HG03342 (cell line): ENCODE data around the gene ZFR.
"Not testable (repeated sequence)": the region's sequence is repeated elsewhere in the genome, so short reads cannot be mapped to it uniquely, and the experiment has no call there.

Experiments
- ATAC-seq: cut with Tn5 transposase; IDR thresholded peaks from one replicate; pipeline ENCODE4 v1.9.1; 2021; ENCODE audit warnings: mild to moderate bottlenecking, moderate library complexity; ENCODE audit not compliant: unreplicated experiment

Gene ZFR

DNA sequence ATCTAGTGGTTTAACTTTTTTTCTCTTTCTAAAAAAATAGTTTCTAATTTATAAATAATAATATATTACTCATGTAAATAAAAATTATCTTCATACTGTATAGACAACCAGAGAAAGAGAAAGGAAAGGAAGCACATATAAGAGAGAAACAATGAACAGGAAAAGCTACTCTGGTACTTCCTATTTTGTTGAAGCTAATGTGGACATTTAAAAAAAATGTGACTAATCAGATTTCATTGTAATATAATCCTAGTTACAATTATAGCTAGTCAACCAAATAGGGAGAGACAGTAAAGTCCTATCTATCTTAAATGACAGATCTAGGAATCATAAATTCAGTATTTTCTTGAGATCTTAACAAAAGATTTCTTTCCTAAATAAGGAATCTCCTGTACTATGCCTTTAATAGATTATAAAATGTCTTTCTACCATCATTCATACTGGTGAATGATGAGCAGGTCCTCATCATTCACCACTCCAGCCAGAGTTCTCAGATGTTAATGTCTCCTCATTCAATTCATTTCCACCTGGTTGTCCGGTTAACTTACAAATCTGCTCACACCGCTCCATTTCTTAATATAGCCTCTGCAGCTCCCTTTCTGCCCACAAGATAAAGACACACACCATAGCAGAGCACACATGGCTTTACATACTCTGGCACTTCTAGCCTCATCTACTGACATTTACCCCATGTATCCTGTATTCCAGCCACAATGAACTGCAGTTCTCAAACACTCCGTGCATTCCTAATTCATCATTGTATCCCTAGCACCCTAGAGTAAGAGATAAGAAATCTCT lies 30.9 kb downstream of the ZFR start:
- no peak for ATAC-seq

DNA sequence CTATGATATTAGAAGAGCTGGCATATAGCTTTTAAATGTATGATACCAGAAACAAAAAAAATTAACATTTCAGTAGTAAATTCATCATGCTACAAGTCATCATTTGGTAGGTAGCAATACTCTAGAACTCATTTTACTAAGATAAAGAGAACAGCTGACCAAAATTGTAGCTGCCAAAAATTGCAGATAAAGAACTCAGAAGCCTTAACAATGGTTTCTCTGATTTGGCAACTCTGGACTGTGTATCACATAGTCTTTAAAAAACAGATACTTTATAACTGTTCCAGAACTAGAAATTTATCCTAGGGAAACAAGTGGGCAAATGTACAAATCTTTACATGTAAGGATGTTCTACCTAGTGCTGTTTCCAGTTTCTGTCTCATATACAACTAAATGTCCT lies 33.9 kb downstream of the ZFR start:
- ATAC-seq: no peak

DNA sequence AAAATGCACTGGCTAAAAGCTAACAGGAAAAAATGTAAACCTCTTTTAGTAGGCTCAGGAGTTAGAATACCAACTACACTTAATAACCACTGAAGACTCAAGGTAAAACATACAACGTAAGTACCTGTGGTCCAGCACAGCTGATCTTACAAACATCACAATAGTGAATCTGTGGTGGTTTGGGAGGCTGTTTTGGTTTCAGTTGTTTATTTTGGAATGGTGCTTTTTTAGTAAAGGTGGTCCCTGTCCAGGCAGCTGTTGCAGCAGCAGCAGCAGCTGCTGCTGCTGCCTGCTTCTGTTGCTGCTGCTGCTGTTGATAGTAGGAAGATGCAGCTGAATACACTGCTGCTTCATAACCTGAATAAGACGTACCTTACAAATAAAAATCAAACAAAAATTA lies 37.9 kb downstream of the ZFR start:
- ATAC-seq: no peak

DNA sequence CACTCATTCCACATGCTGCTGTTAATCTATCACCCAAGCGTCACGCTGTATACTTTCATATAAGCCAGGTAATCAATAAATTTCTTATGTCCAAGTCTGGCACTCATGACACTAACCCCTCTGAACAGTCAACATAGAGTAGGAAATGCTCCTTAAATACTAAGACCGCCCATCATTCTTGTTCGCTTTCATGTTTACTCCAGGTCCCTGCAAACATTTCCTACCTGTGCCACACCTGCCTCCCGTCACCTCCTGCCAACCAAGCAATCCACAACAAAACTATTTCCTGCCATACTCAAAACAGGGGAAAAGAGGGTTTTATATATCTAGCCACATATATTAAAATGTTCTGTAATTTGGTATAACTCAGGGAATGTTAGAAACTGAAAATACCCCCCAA lies 39.0 kb downstream of the ZFR start:
- no peak for ATAC-seq

DNA sequence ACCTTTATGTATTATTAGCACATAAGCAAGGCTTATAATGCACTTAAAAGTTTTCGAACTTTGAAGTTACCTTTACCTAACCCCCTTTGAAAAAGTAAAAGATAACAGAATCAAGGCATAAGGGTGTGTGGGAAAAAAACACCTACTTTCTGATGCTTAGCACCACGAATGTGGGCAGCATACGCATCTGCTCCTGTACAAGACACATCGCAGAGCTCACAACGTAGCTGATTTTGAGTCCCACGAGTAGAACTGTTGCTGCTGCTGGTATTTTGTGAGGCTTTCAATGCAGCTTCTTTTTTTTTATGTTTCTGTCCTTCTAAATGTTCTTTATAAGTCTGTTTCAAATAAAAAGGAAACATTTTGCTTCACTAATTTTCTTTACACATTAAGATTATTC lies 40.8 kb downstream of the ZFR start:
- ATAC-seq: no peak

DNA sequence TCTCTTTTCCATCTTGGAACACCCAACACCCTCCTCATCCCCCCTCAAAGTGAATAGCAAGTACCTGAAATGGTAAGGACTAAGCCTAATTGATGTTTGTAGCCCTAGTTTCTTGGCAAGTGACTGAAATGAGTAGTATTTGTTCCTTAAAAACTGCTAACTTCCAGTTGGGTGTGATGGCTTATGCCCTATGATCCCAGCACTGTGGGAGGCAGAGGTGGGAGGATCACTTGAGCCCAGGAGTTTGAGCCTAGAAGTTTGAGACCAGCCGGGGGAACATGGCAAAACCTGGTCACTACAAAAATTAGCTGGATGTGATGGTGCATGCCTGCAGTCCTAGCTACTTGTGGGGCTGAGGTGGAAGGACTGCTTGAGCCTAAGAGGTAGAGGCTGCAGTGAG lies 44.1 kb downstream of the ZFR start:
- no peak for ATAC-seq

DNA sequence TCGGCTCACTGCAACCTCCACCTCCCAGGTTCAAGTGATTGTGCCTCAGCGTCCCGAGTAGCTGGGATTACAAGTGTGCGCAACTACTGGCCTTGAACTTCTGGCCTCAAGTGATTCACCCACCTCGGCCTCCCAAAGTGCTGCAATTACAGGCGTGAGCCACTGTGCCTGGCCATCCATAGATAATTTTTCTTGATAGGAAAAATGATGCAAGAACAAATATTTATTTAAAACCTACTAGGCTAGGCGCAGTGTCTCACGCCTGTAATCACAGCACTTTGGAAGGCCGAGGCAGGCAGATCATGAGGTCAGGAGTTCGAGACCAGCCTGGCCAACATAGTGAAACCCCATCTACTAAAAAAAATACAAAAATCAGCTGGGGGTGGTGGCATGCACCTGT lies 45.8 kb downstream of the ZFR start:
- ATAC-seq: not testable (repeated sequence)

DNA sequence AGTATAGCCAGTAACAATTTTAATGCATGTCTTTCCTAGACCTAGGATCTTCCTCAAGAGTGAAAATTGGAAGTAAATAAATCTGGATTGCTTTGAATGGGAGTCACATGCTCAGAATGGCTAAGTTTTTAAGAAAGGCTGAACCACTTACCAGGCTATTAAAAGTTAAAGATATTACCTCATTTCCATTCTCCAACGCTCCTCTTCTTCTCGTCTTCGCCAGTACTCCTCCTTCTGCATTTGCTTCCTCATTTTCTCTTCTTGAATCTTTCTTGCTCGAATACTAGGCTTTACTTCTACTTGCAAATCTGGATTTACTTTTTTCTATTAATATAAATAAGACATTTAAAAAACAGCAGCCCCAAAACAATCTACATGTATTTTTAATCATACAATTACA lies 49.6 kb downstream of the ZFR start:
- no peak for ATAC-seq

DNA sequence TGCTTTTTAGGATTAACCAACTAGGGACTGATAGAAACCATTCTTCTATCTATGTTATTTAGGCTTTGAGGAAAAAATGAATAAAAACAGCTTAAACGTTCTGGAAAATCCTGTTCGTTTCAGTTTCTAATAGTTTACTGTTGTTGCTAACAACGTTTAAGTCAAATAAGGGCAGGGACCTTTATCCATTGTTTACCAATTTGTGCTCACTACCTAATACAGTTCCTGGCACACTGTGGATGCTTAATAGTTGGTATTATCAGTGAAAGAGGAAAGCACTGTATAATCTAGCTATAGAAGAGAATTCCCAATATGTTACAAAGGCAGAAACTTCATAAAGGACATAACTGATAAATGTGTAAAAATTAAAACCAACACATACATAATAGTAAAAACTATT lies 52.5 kb downstream of the ZFR start:
- ATAC-seq: no peak

DNA sequence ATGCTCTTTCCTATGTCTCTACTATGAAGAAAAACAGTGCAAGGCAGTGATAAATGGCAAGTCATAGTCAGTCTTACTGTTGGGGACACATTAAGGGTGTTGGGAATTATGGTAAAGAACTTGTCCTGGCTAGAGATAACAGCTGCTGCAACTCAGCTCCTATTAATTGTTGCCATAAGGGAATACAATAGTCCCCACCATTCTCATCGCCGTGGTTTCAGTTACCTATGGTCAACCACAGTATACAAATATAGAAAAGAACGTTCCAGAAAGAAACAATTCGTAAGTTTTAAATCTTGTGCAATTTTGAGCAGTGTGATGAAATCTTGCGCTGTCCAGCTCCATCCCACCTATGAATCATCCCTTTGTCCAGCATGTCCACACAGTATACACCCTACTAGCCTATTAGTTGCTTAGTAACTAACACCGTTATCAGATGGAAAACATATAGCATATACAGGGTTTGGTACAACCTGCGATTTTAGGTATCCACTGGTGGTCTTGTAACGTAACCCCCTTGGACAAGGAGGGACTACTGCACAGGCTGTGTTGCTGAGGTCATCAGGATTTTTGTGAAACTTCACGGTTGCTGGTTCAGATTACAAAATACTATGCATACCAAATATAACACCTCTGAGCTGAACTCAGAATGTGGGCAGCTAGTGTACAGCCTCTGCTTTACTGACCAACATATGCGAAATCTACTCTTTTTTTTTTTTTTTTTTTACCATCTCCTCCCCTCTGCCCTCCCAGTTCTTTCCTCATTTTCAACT lies 53.5 kb downstream of the ZFR start:
- no peak for ATAC-seq

DNA sequence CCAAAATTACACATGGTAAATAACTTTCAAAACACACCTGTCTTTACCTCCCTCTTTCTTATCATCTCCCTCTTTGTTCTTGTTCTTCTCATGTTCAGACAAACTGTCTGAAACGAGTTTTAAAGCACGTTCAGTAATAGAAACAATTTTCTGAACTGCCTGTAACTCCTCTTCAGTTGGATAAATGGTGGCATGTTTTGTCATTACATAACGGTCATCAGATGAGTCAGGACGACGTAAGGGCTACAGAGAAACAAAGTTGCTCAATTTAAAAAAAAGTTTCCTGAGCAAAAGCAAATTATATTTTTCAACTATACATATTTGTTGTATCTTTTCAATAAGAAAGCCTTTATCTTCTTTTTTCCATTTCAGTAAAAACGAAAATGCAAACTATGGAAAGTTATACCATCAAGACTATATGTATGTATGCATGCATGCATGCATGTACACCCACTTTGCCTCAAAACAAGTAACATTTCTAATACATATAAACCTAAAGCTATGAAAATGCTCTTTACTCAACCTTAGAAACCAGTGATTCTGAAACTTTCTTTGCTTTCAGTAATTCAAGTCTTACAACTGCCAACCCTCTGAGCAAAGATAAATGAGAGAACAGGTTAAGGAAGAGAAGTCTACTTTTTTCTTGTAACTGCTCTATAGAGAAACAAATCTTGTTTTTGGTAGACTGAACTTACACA lies 56.0 kb downstream of the ZFR start:
- ATAC-seq: no peak

DNA sequence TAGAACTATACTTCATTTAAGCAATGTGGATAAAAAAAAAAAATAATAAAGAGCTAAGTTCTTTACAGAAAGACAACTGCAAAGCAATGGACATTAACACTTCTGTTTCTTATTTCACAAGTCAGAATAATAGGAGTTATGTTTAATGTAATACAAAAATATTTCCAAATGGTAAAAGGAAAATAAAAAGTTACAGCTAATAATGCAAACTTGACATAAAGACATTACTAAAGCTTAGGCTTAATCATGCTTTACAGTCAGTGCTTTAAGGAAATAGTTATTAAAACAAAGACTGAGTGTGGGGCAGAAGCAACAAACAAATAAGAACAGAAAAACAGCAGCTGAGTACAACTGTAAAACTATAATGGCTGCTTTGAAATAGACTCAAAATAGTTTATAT lies 56.7 kb downstream of the ZFR start:
- ATAC-seq: no peak

DNA sequence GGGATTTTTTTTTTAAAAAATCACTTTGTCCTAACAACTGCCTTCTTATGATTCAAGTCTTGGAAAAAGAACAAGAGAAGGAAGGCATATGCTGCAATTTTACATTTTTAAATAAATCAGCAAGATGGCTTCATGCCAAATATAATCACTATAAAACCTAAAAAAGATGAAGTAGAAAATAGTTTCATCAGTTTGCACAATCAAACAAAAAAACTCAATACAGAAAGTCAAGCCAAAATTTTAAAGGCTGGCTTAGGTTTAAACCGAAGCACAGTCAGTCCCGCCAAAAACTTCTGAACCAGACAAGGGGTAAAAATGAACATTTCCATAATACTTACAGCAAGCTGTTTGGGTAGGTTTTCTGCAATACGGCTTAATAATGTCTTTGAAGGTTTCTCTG lies 57.3 kb downstream of the ZFR start:
- ATAC-seq: no peak

DNA sequence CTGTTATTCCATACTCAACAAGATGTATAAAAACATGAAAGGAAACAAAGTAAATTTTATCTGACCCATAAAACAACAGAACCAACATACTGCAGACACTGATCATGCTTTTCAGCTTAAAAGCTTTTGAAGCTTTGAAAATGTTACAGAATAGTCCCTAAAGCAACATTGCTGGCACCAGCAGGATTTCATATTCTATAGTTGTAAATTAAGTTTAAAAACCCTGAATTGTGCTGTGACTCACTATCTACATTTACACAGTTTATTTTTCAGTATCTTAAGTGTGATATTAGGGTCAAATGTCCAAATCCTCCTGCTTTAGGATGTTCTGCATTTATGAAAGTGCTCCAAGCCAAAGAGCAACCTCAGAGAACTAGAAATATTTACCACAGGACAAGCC lies 59.9 kb downstream of the ZFR start:
- no peak for ATAC-seq

DNA sequence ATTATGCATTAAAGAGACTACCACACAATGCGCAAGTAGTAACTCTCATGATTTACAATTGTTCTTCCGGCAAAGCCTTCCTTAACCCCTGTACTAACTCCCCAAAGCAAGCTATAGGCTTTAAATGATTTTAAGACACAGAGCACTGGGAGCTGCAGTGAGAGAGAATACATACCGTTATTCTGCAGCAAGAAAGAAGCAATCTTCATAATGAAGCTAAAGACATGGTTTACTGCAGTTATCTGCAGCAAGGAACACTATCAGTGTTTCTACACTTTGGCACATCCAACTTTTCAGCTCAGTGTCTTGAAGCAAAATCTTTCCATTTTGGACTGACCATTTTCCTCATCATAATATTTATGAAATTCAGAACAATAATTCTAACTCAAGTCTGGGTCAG lies 61.0 kb downstream of the ZFR start:
- no peak for ATAC-seq

DNA sequence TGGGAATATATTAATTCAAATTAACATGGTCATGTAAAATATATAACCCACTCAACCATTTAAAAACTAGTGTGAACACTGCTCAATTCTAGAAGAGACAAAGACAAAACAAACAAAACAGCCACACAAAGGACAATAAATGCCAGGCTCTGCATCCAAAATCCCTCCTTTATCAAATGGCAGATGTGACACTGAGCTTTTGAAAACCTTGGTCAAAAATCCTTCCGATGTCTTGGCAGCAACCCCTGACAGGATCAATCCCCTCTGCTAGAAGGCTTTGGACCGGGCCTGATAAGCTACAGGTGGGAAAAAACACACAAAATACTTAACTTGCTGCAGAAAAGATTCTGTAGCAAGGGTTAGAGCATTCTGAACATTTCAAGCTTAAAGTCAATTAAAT lies 61.5 kb downstream of the ZFR start:
- ATAC-seq: no peak

DNA sequence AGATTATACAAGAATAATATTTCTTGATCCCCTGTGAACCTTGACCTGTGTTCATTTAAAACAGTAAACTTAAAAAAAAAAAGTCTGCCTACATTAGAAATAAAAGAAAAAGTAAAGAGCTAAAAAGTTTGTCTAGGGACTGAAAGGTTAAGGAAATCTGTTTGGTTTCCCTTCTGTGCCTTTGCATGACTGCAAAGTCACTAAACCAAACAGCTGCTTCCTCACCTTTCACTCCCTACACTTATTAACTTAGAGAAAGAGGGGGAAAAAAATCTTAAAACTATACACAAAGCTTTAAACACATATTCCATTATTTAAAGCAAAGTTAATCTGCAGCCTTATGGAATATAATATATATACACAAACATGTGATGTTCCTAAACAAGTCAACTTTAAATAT lies 65.1 kb downstream of the ZFR start:
- ATAC-seq: no peak

DNA sequence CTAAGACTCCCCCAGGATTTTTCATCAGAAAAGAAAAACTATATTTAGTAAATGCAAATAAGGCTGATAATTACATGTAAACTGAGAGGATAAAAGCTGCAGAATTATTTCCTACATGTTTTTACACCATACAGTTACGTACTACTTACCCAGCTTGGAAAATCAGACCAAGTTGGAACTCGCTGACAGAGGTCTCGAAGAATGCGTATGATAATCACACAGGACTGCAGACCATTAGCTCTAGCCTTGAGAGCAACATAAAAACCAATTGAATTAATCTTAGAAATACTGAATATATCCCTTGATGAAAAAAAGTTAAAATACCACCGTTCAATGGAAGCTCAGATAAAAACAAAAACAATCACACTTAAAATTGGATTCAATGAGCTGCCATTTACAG lies 65.6 kb downstream of the ZFR start:
- no peak for ATAC-seq

DNA sequence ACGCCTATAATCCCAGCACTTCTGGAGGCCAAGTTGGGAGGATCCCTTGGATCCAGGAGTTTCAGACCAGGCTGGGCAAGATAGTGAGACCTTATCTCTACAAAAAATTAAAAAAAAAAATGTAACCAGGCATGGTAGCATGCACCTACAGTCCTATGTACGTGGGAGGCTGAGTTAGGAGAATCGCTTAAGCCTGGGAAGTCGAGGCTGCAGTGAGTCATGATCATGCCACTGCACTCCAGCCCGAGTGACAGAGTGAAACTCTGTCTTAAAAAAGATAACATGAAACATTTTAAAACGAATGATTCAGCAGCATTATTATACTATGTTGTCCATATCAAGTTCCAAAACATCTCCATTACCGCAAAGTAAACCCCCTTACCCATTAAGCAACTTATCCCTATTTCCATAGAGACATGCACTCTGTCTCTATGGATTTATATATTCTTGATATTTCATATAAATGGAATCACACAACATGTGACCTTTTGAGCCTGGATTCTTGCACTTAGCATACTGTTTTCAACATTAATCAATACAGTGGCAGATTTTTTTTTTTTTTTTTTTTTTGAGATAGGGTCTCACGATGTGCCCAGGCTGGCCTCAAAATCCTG lies 74.9 kb downstream of the ZFR start:
- ATAC-seq: no peak

DNA sequence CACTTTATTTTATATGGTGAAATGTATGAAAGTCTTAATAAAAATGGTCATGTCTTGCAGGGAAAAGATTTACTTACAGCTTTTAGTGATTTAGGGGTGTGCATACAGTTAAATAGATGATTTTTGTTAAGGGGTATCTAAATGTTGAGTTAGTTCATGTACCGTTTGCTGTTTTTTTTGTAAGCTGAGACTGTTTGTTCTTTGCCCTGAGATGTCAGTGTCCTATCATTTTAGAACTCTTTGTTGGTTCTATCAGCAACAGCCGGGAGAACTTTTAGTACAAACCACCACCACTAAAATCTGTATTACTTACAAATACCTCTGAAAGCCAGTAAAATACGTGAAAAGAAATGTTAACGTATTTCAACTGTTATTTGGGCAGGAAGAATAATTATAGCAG lies 75.5 kb downstream of the ZFR start:
- ATAC-seq: no peak

DNA sequence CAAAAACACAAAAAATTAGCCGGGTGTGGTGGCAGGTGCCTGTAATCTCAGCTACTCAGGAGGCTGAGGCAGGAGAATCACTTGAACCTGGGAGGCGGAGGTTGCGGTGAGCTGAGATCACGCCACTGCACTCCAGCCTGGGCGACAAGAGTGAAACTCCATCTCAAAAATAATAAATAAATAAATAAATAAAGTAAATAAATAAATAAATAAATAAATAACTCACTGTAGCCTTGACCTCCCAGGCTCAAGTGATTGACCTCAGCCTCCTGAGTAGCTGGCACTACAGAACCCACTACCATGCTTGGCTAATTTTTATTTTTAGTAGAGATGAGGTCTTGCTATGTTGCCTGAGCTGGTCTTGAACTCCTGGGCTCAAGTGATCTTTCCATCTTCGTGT lies 77.3 kb downstream of the ZFR start:
- ATAC-seq: not testable (repeated sequence)

DNA sequence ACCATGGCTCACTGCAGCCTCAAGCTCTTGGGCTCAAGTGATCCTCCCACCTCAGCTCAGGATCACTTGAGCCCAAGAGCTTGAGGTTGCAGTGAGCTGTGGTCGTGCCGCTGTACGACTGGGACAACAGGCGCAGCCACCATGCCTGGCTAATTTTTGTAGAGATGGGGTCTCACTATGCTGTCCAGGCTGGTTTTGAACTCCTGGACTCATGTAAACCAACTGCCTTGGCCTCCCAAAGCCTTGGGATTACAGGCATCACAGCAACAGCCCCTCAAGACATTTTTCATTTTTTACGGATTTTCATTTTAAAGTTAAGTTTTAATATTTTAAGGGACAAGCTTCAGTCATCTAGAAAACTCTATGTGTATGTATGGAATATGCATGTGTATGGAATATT lies 78.9 kb downstream of the ZFR start:
- ATAC-seq: no peak
